ENCODE results near the gene TLX1.

Gene TLX1

GRCh38 chr10:101090597-101090996 is 40.5 kb upstream of the TLX1 start:
- no peak for DNase-seq (ENCODE audit: low read depth)
- TF ChIP-seq CTCF (IDR thresholded peaks at IDR 0.05; ENCODE audit: low read depth, low read length) (no peak), POLR2A (IDR thresholded peaks at IDR 0.05; ENCODE audit: extremely low read depth, insufficient read length) (no peak), MYC (IDR thresholded peaks at IDR 0.05; ENCODE audit: low read depth, low read length) (no peak), MAX (IDR thresholded peaks at IDR 0.05; ENCODE audit: low read depth, low read length) (no peak)
- H3K4me3 ChIP-seq (ENCODE audit: low read depth, low read length), result no peak overlapping the region

GRCh38 chr10:101091546-101092290 is 39.4 kb upstream of the TLX1 start:
- H3K4me3 ChIP-seq (ENCODE audit: low read depth, low read length), result no peak overlapping the region
- TF ChIP-seq MAX (IDR thresholded peaks at IDR 0.05; ENCODE audit: low read depth, low read length) (no peak), POLR2A (IDR thresholded peaks at IDR 0.05; ENCODE audit: extremely low read depth, insufficient read length) (no peak), MYC (IDR thresholded peaks at IDR 0.05; ENCODE audit: low read depth, low read length) (no peak), CTCF (IDR thresholded peaks at IDR 0.05; ENCODE audit: low read depth, low read length) (no peak)
- no peak for DNase-seq (ENCODE audit: low read depth)

- TF ChIP-seq MAX (IDR thresholded peaks at IDR 0.05; ENCODE audit: low read depth, low read length) (no peak), CTCF (IDR thresholded peaks at IDR 0.05; ENCODE audit: low read depth, low read length) (no peak), MYC (IDR thresholded peaks at IDR 0.05; ENCODE audit: low read depth, low read length) (no peak), POLR2A (IDR thresholded peaks at IDR 0.05; ENCODE audit: extremely low read depth, insufficient read length) (no peak)
- H3K4me3 ChIP-seq (ENCODE audit: low read depth, low read length), result no peak overlapping the region
- DNase-seq (ENCODE audit: low read depth), result no peak
These were observed 38.2 kb upstream of the TLX1 start for GRCh38 chr10:101092881-101093354.

- TF ChIP-seq CTCF (IDR thresholded peaks at IDR 0.05; ENCODE audit: low read depth, low read length) (no peak), MAX (IDR thresholded peaks at IDR 0.05; ENCODE audit: low read depth, low read length) (no peak), MYC (IDR thresholded peaks at IDR 0.05; ENCODE audit: low read depth, low read length) (no peak), POLR2A (IDR thresholded peaks at IDR 0.05; ENCODE audit: extremely low read depth, insufficient read length) (no peak)
- no peak for DNase-seq (ENCODE audit: low read depth)
- H3K4me3 ChIP-seq (ENCODE audit: low read depth, low read length), result no peak overlapping the region
These were observed 36.8 kb upstream of the TLX1 start for GRCh38 chr10:101094121-101094879.

- no peak overlapping the region for H3K4me3 ChIP-seq (ENCODE audit: low read depth, low read length)
- TF ChIP-seq MAX (IDR thresholded peaks at IDR 0.05; ENCODE audit: low read depth, low read length) (no peak), POLR2A (IDR thresholded peaks at IDR 0.05; ENCODE audit: extremely low read depth, insufficient read length) (no peak), CTCF (IDR thresholded peaks at IDR 0.05; ENCODE audit: low read depth, low read length) (no peak)
- DNase-seq (ENCODE audit: low read depth), result no peak
These were observed 36.1 kb upstream of the TLX1 start for GRCh38 chr10:101095004-101095403.

Data from NB4 (cell line).